HepG2 (cell line): ENCODE results near the gene TGM1. TPM values are rescaled to one million over a fixed set of nuclear protein-coding genes. Genes with fewer than 3 reads are reported as not detected.

Experiments
- ATF5 ChIP-seq: sonication (generic); formaldehyde crosslinking; IDR thresholded peaks from 2 replicates; pipeline ENCODE4 v1.4.0; 2020; ENCODE audit warnings: mild to moderate bottlenecking, low read depth, missing genetic modification reagents
- BRD4 ChIP-seq: sonication (generic); formaldehyde crosslinking; IDR thresholded peaks from 2 replicates; pipeline ENCODE4 v1.4.0; 2020; ENCODE audit warnings: missing genetic modification reagents
- FOXC1 ChIP-seq: sonication (generic); formaldehyde crosslinking; IDR thresholded peaks from 2 replicates; pipeline ENCODE4 v1.8.0; 2022; ENCODE audit warnings: mild to moderate bottlenecking, missing genetic modification reagents, borderline replicate concordance
- FOXK1 ChIP-seq: sonication (generic); formaldehyde crosslinking; IDR thresholded peaks from 2 replicates; pipeline ENCODE4 v1.4.0; 2020; ENCODE audit warnings: low read depth, missing genetic modification reagents, borderline replicate concordance
- FOXO1 ChIP-seq: sonication (generic); formaldehyde crosslinking; IDR thresholded peaks from 2 replicates; pipeline ENCODE4 v1.4.0; 2020; ENCODE audit warnings: missing genetic modification reagents
- GATAD1 ChIP-seq: IDR thresholded peaks from 2 replicates; pipeline ENCODE4 v1.6.1; 2016; ENCODE audit warnings: missing genetic modification reagents, missing compliant biosample characterization
- GZF1 ChIP-seq: sonication (generic); formaldehyde crosslinking; IDR thresholded peaks from 2 replicates; pipeline ENCODE4 v1.5.1; 2020; ENCODE audit warnings: mild to moderate bottlenecking, missing genetic modification reagents
- HOXA5 ChIP-seq: sonication (generic); formaldehyde crosslinking; IDR thresholded peaks from 2 replicates; pipeline ENCODE4 v1.4.0; 2020; ENCODE audit warnings: missing genetic modification reagents
- MED8 ChIP-seq: sonication (generic); formaldehyde crosslinking; IDR thresholded peaks from 2 replicates; pipeline ENCODE4 v1.8.1; 2023; ENCODE audit warnings: mild to moderate bottlenecking, missing genetic modification reagents; ENCODE audit not compliant: insufficient replicate concordance
- RBM22 ChIP-seq: fragments of 200-400 bp; formaldehyde crosslinking; optimal IDR thresholded peaks from 2 replicates; pipeline ENCODE3; 2017; ENCODE audit warnings: mild to moderate bottlenecking, low read length, moderate library complexity
- RFX1 ChIP-seq: fragments of 450-650 bp; IDR thresholded peaks from 2 replicates; pipeline ENCODE4 v1.6.1; 2017
- SAP130 ChIP-seq: IDR thresholded peaks from 2 replicates; pipeline ENCODE4 v1.6.1; 2016; ENCODE audit warnings: low read depth
- ZBTB7A ChIP-seq: sonication (generic); formaldehyde crosslinking; IDR thresholded peaks from 2 replicates; pipeline ENCODE4 v1.8.0; 2022; ENCODE audit warnings: mild to moderate bottlenecking, missing genetic modification reagents
- ZKSCAN5 ChIP-seq: sonication (generic); formaldehyde crosslinking; IDR thresholded peaks from 2 replicates; pipeline ENCODE4 v1.5.1; 2020; ENCODE audit warnings: mild to moderate bottlenecking, missing genetic modification reagents
- ZNF282 ChIP-seq: fragments of 450-650 bp; IDR thresholded peaks from 2 replicates; pipeline ENCODE4 v1.6.1; 2018; ENCODE audit not compliant: partially characterized antibody
- ZNF556 ChIP-seq: sonication (generic); formaldehyde crosslinking; IDR thresholded peaks from 2 replicates; pipeline ENCODE4 v1.4.0; 2020; ENCODE audit warnings: mild to moderate bottlenecking, missing genetic modification reagents, borderline replicate concordance
- ZNF557 ChIP-seq: sonication (generic); formaldehyde crosslinking; IDR thresholded peaks from 2 replicates; pipeline ENCODE4 v1.4.0; 2020; ENCODE audit warnings: missing genetic modification reagents
- ZNF605 ChIP-seq: sonication (generic); formaldehyde crosslinking; IDR thresholded peaks from 2 replicates; pipeline ENCODE4 v1.8.0; 2022; ENCODE audit warnings: mild to moderate bottlenecking, missing genetic modification reagents
- ZNF788 ChIP-seq: sonication (generic); formaldehyde crosslinking; IDR thresholded peaks from 2 replicates; pipeline ENCODE4 v1.5.0; 2020; ENCODE audit warnings: mild to moderate bottlenecking, missing genetic modification reagents, borderline replicate concordance
- ZSCAN20 ChIP-seq: sonication (generic); formaldehyde crosslinking; IDR thresholded peaks from 2 replicates; pipeline ENCODE4 v1.4.0; 2020; ENCODE audit warnings: missing genetic modification reagents, mild to moderate bottlenecking, borderline replicate concordance
- polyA plus RNA-seq, 8 experiments: library from polyadenylated mRNA; depleted of rRNA in 3 of 8; stranded (reverse) in 7 of 8; unstranded in 1 of 8; fragments of >200 nt; fragmentation: Illumina TruSeq in 4 of 8; extraction: Trizol in 4 of 8; gene quantifications; 2 replicates each; pipeline versions ENCODE4 v1.2.1 to v1.2.3, GENCODE V29; 2011 to 2016; ENCODE audit warnings: low read depth in 4 of 8, missing spikeins in 1 of 8, mixed read lengths in 1 of 8; ENCODE audit not compliant: insufficient read depth in 1 of 8
- total RNA-seq, 5 experiments: library from RNA; depleted of rRNA; stranded (reverse); fragments of >200 nt; fragmentation: Illumina TruSeq; extraction: Trizol; gene quantifications; 2 replicates each; pipeline ENCODE4 v1.2.3, GENCODE V29; 2016; ENCODE audit warnings: low read depth in 1 of 5
- TF ChIP-seq, protein P1 (sequence below): sonication (generic); formaldehyde crosslinking; IDR thresholded peaks from 2 replicates; pipeline ENCODE4 v1.4.0; 2020; ENCODE audit warnings: missing genetic modification reagents, borderline replicate concordance
- TF ChIP-seq, protein P2 (sequence below): IDR thresholded peaks from 2 replicates; pipeline ENCODE4 v1.6.1; 2012; ENCODE audit warnings: low read length, improper control_type of control experiment

Gene TGM1
- total and polyA plus RNA-seq, 2 of the 13 experiments (the other 11 are each of a cell fraction or from before 2014, with no cell fraction given) = 3.2 to 10.6 TPM

GRCh38 chr14:24297190-24297964, 34.4 kb upstream of the TGM1 start (continued):
- TF ChIP-seq ATF5 (CRISPR knock-in tag) (no peak), ZNF556 (CRISPR knock-in tag) (peak; percentile 11; the same call in 1 of the 2 replicates), RBM22 (peak; percentile 63), ZSCAN20 (CRISPR knock-in tag) (no peak), FOXO1 (CRISPR knock-in tag) (peak; percentile 25; the same call in 1 of the 2 replicates), RFX1 (no peak), FOXK1 (CRISPR knock-in tag) (peak; percentile 54; the same call in 1 of the 2 replicates), BRD4 (no peak; the same call in 1 of the 2 replicates), HOXA5 (0 out of 2 replicates have a peak, but pooled peaks have one; percentile 77), GZF1 (peak; percentile 14; the same call in 1 of the 2 replicates), SAP130 (CRISPR knock-in tag) (peak; percentile 81), FOXC1 (CRISPR knock-in tag) (peak; percentile 35; the same call in 1 of the 2 replicates), ZNF557 (peak; percentile 90), ZBTB7A (CRISPR knock-in tag) (no peak), ZNF282 (peak; percentile 6), MED8 (CRISPR knock-in tag) (no peak), ZNF605 (CRISPR knock-in tag) (peak; percentile 49; the same call in 1 of the 2 replicates), ZNF788 (CRISPR knock-in tag) (no peak), GATAD1 (CRISPR knock-in tag) (peak; percentile 77; the same call in 1 of the 2 replicates), ZKSCAN5 (CRISPR knock-in tag) (peak; percentile 86)
- TF ChIP-seq, protein P1, sequence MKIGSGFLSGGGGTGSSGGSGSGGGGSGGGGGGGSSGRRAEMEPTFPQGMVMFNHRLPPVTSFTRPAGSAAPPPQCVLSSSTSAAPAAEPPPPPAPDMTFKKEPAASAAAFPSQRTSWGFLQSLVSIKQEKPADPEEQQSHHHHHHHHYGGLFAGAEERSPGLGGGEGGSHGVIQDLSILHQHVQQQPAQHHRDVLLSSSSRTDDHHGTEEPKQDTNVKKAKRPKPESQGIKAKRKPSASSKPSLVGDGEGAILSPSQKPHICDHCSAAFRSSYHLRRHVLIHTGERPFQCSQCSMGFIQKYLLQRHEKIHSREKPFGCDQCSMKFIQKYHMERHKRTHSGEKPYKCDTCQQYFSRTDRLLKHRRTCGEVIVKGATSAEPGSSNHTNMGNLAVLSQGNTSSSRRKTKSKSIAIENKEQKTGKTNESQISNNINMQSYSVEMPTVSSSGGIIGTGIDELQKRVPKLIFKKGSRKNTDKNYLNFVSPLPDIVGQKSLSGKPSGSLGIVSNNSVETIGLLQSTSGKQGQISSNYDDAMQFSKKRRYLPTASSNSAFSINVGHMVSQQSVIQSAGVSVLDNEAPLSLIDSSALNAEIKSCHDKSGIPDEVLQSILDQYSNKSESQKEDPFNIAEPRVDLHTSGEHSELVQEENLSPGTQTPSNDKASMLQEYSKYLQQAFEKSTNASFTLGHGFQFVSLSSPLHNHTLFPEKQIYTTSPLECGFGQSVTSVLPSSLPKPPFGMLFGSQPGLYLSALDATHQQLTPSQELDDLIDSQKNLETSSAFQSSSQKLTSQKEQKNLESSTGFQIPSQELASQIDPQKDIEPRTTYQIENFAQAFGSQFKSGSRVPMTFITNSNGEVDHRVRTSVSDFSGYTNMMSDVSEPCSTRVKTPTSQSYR (CRISPR knock-in tag) = peak; percentile 38; the same call in 1 of the 2 replicates
- TF ChIP-seq, protein P2, sequence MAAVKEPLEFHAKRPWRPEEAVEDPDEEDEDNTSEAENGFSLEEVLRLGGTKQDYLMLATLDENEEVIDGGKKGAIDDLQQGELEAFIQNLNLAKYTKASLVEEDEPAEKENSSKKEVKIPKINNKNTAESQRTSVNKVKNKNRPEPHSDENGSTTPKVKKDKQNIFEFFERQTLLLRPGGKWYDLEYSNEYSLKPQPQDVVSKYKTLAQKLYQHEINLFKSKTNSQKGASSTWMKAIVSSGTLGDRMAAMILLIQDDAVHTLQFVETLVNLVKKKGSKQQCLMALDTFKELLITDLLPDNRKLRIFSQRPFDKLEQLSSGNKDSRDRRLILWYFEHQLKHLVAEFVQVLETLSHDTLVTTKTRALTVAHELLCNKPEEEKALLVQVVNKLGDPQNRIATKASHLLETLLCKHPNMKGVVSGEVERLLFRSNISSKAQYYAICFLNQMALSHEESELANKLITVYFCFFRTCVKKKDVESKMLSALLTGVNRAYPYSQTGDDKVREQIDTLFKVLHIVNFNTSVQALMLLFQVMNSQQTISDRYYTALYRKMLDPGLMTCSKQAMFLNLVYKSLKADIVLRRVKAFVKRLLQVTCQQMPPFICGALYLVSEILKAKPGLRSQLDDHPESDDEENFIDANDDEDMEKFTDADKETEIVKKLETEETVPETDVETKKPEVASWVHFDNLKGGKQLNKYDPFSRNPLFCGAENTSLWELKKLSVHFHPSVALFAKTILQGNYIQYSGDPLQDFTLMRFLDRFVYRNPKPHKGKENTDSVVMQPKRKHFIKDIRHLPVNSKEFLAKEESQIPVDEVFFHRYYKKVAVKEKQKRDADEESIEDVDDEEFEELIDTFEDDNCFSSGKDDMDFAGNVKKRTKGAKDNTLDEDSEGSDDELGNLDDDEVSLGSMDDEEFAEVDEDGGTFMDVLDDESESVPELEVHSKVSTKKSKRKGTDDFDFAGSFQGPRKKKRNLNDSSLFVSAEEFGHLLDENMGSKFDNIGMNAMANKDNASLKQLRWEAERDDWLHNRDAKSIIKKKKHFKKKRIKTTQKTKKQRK = no peak
